Sigmoid colon (tissue), 4 donors: ENCODE data around the gene RMND1.

ENCODE experiments used
- POLR2AphosphoS5 ChIP-seq, 4 donors: sonication (generic); formaldehyde crosslinking; IDR thresholded peaks; one replicate each; pipeline ENCODE4 v1.6.1; 2017; ENCODE audit warnings: antibody characterized with exemption in 4 of 4
- TF ChIP-seq, protein P1 (sequence below), 4 experiments: fragments of 450-650 bp in 3 of 4; fragments of 200-600 bp in 1 of 4; IDR thresholded peaks; one replicate each; pipeline ENCODE4 v1.5.1; 2016 to 2019; ENCODE audit warnings: antibody characterized with exemption in 4 of 4, mild to moderate bottlenecking in 3 of 4, moderate library complexity in 2 of 4

DNA sequence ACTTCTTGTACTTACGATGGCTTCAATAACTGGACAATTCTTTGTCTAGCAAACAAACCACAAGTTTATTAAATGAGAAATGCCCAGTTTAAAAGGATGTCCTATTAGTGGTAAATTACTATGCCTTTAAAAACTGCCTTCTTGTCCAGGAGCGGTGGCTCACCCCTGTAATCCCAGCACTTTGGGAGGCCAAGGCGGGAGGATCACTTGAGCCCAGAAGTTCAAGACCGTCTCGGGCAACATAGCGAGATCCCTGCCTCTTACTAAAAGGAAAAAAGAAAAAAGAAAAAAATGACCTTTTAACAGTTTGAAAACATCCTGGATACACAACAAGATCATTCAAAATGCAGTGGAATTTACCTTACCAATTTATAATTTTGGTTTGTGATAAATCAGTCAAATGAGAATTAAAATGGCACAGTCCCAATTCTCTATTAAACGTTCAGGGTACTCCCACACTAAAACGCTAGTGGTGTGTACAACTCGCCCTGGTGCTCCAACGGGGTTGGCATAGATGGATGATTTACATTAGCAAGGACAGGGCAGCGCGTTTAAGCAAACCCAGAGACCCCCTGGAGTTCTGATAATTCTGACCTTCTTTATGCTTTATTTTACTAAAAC lies 62.8 kb downstream of the RMND1 start:
- TF ChIP-seq, protein P1, sequence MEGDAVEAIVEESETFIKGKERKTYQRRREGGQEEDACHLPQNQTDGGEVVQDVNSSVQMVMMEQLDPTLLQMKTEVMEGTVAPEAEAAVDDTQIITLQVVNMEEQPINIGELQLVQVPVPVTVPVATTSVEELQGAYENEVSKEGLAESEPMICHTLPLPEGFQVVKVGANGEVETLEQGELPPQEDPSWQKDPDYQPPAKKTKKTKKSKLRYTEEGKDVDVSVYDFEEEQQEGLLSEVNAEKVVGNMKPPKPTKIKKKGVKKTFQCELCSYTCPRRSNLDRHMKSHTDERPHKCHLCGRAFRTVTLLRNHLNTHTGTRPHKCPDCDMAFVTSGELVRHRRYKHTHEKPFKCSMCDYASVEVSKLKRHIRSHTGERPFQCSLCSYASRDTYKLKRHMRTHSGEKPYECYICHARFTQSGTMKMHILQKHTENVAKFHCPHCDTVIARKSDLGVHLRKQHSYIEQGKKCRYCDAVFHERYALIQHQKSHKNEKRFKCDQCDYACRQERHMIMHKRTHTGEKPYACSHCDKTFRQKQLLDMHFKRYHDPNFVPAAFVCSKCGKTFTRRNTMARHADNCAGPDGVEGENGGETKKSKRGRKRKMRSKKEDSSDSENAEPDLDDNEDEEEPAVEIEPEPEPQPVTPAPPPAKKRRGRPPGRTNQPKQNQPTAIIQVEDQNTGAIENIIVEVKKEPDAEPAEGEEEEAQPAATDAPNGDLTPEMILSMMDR (IDR thresholded peaks at IDR 0.05), result no peak
- TF ChIP-seq POLR2AphosphoS5 (IDR thresholded peaks at IDR 0.05), result no peak
